ENCODE data around the gene MFF. TPM values are rescaled to one million over a fixed set of nuclear protein-coding genes. Genes with fewer than 3 reads are reported as not detected.

MFF gene
- total RNA-seq, 1 experiment from 2014 or later: 83.3 TPM

DNA sequence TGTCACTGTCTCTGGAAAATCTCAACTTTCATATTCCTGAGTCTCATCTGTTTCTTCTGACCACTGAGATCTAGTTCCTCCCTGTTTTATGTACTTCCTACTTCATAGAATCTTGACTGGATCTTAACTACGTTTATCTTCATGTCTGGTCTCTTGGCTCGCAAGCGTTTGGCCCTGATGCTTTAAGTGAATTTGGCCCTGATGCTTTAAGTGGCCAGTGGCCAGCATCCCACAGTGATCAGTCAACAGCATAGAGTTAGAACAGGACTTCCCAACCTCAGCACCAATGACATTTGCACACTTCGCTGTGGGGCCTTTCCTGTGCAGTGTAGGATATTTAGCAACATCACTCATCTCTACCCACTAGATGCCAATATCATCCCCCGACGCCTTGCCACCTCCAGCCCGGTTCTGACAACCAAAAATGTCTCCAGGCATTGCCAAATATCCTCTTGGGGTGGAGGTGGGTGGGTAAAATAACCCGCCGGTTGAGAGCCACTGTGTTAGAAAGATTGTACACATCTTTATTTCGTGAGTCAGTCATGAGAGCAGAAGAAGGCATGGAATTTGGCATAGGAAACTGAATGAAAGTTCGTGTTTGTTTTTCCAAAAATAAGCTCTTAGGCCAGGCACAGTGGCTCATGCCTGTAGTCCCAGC lies 41.8 kb downstream of the MFF start:
- H3K9ac ChIP-seq (ENCODE audit: extremely low read depth, insufficient read length, low read length): no peak overlapping the region
- H3T11ph ChIP-seq (ENCODE audit: low read length): no peak overlapping the region
- no peak overlapping the region for H2BK5ac ChIP-seq (ENCODE audit: insufficient read length, low read length)
- H4K5ac ChIP-seq (ENCODE audit: insufficient read length, low read depth, low read length): no peak overlapping the region
- no peaks in the 10 kb centered on the region for H3K27me3 Mint-ChIP-seq (ENCODE audit: low read depth)
- no peaks in the 10 kb centered on the region for H4K20me1 ChIP-seq (ENCODE audit: control insufficient read depth, insufficient read depth, insufficient read length)
- DNase-seq: no peak
- TF ChIP-seq, protein P1, sequence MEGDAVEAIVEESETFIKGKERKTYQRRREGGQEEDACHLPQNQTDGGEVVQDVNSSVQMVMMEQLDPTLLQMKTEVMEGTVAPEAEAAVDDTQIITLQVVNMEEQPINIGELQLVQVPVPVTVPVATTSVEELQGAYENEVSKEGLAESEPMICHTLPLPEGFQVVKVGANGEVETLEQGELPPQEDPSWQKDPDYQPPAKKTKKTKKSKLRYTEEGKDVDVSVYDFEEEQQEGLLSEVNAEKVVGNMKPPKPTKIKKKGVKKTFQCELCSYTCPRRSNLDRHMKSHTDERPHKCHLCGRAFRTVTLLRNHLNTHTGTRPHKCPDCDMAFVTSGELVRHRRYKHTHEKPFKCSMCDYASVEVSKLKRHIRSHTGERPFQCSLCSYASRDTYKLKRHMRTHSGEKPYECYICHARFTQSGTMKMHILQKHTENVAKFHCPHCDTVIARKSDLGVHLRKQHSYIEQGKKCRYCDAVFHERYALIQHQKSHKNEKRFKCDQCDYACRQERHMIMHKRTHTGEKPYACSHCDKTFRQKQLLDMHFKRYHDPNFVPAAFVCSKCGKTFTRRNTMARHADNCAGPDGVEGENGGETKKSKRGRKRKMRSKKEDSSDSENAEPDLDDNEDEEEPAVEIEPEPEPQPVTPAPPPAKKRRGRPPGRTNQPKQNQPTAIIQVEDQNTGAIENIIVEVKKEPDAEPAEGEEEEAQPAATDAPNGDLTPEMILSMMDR (conservative IDR thresholded peaks at IDR 0.05): no peak
- H3K14ac ChIP-seq (ENCODE audit: insufficient read depth, low read length): no peak overlapping the region
- no peak overlapping the region for H3K18ac ChIP-seq (ENCODE audit: insufficient read length, low read depth, low read length)
- H4K8ac ChIP-seq (replicated peaks; ENCODE audit: insufficient read length, low read depth, low read length): no peak overlapping the region
- no peaks in the 10 kb centered on the region; the same call in 1 of the 2 replicates for H3K4me1 ChIP-seq (ENCODE audit: insufficient read depth, low read length)
- H2BK120ac ChIP-seq (ENCODE audit: low read depth, low read length, poor library complexity, severe bottlenecking): no peak overlapping the region
- no peaks in the 10 kb centered on the region for H3K23me2 ChIP-seq (ENCODE audit: insufficient read length, low read depth, low read length, poor library complexity, severe bottlenecking)
- H3K56ac ChIP-seq (ENCODE audit: insufficient read length, low read depth, low read length): no peak overlapping the region
- H2BK15ac ChIP-seq (ENCODE audit: low read depth, low read length): no peak overlapping the region
- H2AFZ ChIP-seq (ENCODE audit: low read length): no peak overlapping the region
- H3K27ac ChIP-seq (ENCODE audit: insufficient read length, low read depth, low read length): no peak overlapping the region
- H3K4me3 Mint-ChIP-seq: no peak overlapping the region
- H3K27ac Mint-ChIP-seq: peak overlapping the region in 1 of 3 experiments; percentile 95; a peak in 1 of 7 replicates
- no peak overlapping the region for H4K91ac ChIP-seq (ENCODE audit: insufficient read length, low read depth, low read length)
- no peaks in the 10 kb centered on the region for H3K4me1 Mint-ChIP-seq
- H3K4me2 ChIP-seq (ENCODE audit: insufficient read depth, insufficient read length, low read length): no peak overlapping the region
- no CpG with 5 or more reads among the region's 11 CpGs for WGBS (ENCODE audit: extremely low coverage, insufficient read length, low lambda C conversion rate)
- no peaks in the 10 kb centered on the region for H3K79me1 ChIP-seq (ENCODE audit: insufficient read depth, low read depth, low read length, poor library complexity, severe bottlenecking)
- H3K9me3 Mint-ChIP-seq: no peaks in the 10 kb centered on the region
- no peaks in the 10 kb centered on the region for H3K79me2 ChIP-seq (ENCODE audit: insufficient read depth, low read length)
- H2AK5ac ChIP-seq (ENCODE audit: insufficient read length, low read length): no peak overlapping the region
- H3K27me3 ChIP-seq (ENCODE audit: insufficient read depth, low read length): no peaks in the 10 kb centered on the region
- H3K9me3 ChIP-seq (ENCODE audit: control insufficient read depth, low read depth, low read length): no peaks in the 10 kb centered on the region
- H3K23ac ChIP-seq (ENCODE audit: insufficient read length, low read depth, low read length): no peak overlapping the region
- no peaks in the 10 kb centered on the region for H3K36me3 Mint-ChIP-seq (ENCODE audit: insufficient read depth in 1 of 3, low read depth in 3 of 3)
- no peak overlapping the region for H3K4ac ChIP-seq (ENCODE audit: low read depth, low read length)
- H2BK12ac ChIP-seq (ENCODE audit: insufficient read length, low read depth, low read length): no peak overlapping the region
- H2BK20ac ChIP-seq (ENCODE audit: low read depth, low read length, poor library complexity, severe bottlenecking): no peak overlapping the region
